Subcutaneous adipose tissue (tissue), 4 donors: ENCODE results near the gene SOBP. TPM values are rescaled to one million over a fixed set of nuclear protein-coding genes. Genes with fewer than 3 reads are reported as not detected.

Experiments
- CTCF ChIP-seq: fragments of 450-650 bp; IDR thresholded peaks from one replicate; pipeline ENCODE4 v1.5.1; 2016; ENCODE audit warnings: low read depth, mild to moderate bottlenecking, control low read depth, antibody characterized with exemption, moderate library complexity
- total RNA-seq, 4 donors: library from RNA; depleted of rRNA; stranded (reverse); fragments of >200 nt; gene quantifications; one replicate each; pipeline ENCODE4 v1.1.0, GENCODE V29; 2016

SOBP gene
- total RNA-seq, 4 donors from 2014 or later: 4.0 to 7.5 (median 5.5) TPM

- TF ChIP-seq CTCF: no peak
Observed at GRCh38 chr6:107542192-107542668, 52.3 kb downstream of the SOBP start.

GRCh38 chr6:107543088-107543487 is 53.2 kb downstream of the SOBP start:
- no peak for TF ChIP-seq CTCF

GRCh38 chr6:107543567-107543966 is 53.6 kb downstream of the SOBP start:
- no peak for TF ChIP-seq CTCF

- TF ChIP-seq CTCF: no peak
Observed at GRCh38 chr6:107545763-107546162, 55.8 kb downstream of the SOBP start.

- no peak for TF ChIP-seq CTCF
Observed at GRCh38 chr6:107546691-107547450, 57.0 kb downstream of the SOBP start.

- no peak for TF ChIP-seq CTCF
Observed at GRCh38 chr6:107547451-107547840, 57.5 kb downstream of the SOBP start.

- TF ChIP-seq CTCF: no peak
Observed at GRCh38 chr6:107550241-107550840, 60.4 kb downstream of the SOBP start.
